Panc1 (cell line): ENCODE results near the gene WDFY3. TPM values are rescaled to one million over a fixed set of nuclear protein-coding genes. Genes with fewer than 3 reads are reported as not detected.

Source experiments
- ATAC-seq: fragments of 200-7000 bp; cut with Tn5 transposase; 2 replicates; pipeline ENCODE4 v1.9.1; 2020; ENCODE audit warnings: mild to moderate bottlenecking, moderate library complexity
- BruUV-seq: library from RNA; stranded (reverse); fragments of 400-500 nt; replicated peaks from 2 replicates; lab custom pipeline; 2021; lab: Mats Ljungman, UMichigan
- CTCF ChIA-PET: fragments of 300-600 bp; sonication (Branson Sonifier 250); formaldehyde crosslinking; loops from one replicate; lab custom pipeline; 2022; ENCODE audit warnings: antibody characterized with exemption; lab: Charles Lee
- POLR2A ChIA-PET: fragments of 300-600 bp; sonication (Branson Sonifier 250); formaldehyde crosslinking; loops from one replicate; lab custom pipeline; 2022; ENCODE audit warnings: antibody characterized with exemption; lab: Charles Lee
- DNase-seq: peaks from one replicate; pipeline ENCODE4 v3.0.0-alpha.2; 2010; ENCODE audit warnings: low read depth, low spot score
- H3K27ac ChIP-seq: 2 replicates; pipeline ENCODE4 v1.5.1; 2011; ENCODE audit warnings: mild to moderate bottlenecking, low read length, inconsistent platforms
- H3K27me3 ChIP-seq: fragments of 200-500 bp; sonication (Bioruptor generic); 2 replicates; pipeline ENCODE4 v1.6.0; 2014; ENCODE audit warnings: low read length, inconsistent platforms; ENCODE audit not compliant: control insufficient read depth, insufficient read depth
- H3K36me3 ChIP-seq: fragments of 200-500 bp; sonication (Bioruptor generic); 2 replicates; pipeline ENCODE4 v1.5.1; 2014; ENCODE audit warnings: inconsistent platforms, mild to moderate bottlenecking, low read length, moderate library complexity; ENCODE audit not compliant: control insufficient read depth, insufficient read depth
- H3K4me1 ChIP-seq: 2 replicates; pipeline ENCODE4 v1.5.1; 2011; ENCODE audit warnings: inconsistent platforms, mild to moderate bottlenecking, low read length, moderate library complexity; ENCODE audit not compliant: control insufficient read depth, insufficient read depth
- H3K4me3 ChIP-seq, 2 experiments: 2 replicates each; pipeline ENCODE4 v1.5.1; 2011 to 2012; ENCODE audit warnings: low read depth in 2 of 2, low read length in 2 of 2, mild to moderate bottlenecking in 2 of 2, inconsistent platforms in 1 of 2, moderate library complexity in 1 of 2
- H3K9me3 ChIP-seq: fragments of 200-500 bp; sonication (Bioruptor generic); 2 replicates; pipeline ENCODE4 v1.5.1; 2014; ENCODE audit warnings: low read depth, mild to moderate bottlenecking, inconsistent platforms, low read length, moderate library complexity; ENCODE audit not compliant: control insufficient read depth, insufficient read depth
- CTCF ChIP-seq: fragments of 450-650 bp; IDR thresholded peaks from 2 replicates; pipeline ENCODE4 v1.5.1; 2017; ENCODE audit warnings: mild to moderate bottlenecking
- POLR2AphosphoS5 ChIP-seq: IDR thresholded peaks from 2 replicates; pipeline ENCODE4 v1.6.1; 2012; ENCODE audit warnings: mild to moderate bottlenecking, low read depth, low read length, moderate library complexity
- REST ChIP-seq, 2 experiments: IDR thresholded peaks; 2 replicates each; pipeline ENCODE4 v1.6.1; 2011 to 2012; ENCODE audit warnings: low read depth in 2 of 2, control low read depth in 1 of 2, low read length in 1 of 2, mild to moderate bottlenecking in 1 of 2, moderate library complexity in 1 of 2; ENCODE audit not compliant: insufficient read depth in 1 of 2
- SIN3A ChIP-seq: IDR thresholded peaks from 2 replicates; pipeline ENCODE4 v1.6.1; 2012; ENCODE audit warnings: low read depth, mild to moderate bottlenecking, low read length, moderate library complexity, borderline replicate concordance; ENCODE audit not compliant: insufficient read depth
- TCF7L2 ChIP-seq: IDR thresholded peaks from 2 replicates; pipeline ENCODE4 v1.6.1; 2011; ENCODE audit warnings: mild to moderate bottlenecking, low read depth, low read length, inconsistent platforms
- in situ Hi-C: cut with HindIII; loops from 2 replicates; pipeline ENCODE4 v1.10.0; 2016; ENCODE audit warnings: low sequenced_read_pairs, low pct_unique_long_range_greater_than_20kb
- intact Hi-C: fragments of 100-400 bp; cut with micrococcal nuclease; formaldehyde crosslinking; loops from one replicate; pipeline ENCODE4 v1.10.0; 2022; ENCODE audit not compliant: unreplicated experiment
- total RNA-seq: library from RNA; stranded (reverse); gene quantifications from one replicate; pipeline ENCODE4 v1.2.1, GENCODE V29; 2021; ENCODE audit not compliant: unreplicated experiment

WDFY3 gene
- total RNA-seq, 1 experiment from 2014 or later: 47.8 TPM

- Histone ChIP-seq H3K4me3 (no peak overlapping the region), H3K4me1 (no peaks in the 10 kb centered on the region), H3K9me3 (no peaks in the 10 kb centered on the region), H3K27me3 (no peaks in the 10 kb centered on the region), H3K27ac (no peak overlapping the region), H3K36me3 (peaks cover 2% of the 10 kb centered on the region; the same call in 1 of the 2 replicates)
- peak; percentile 73 for DNase-seq
- intact Hi-C loops (no loop called here), in situ Hi-C loops (no loop called here)
- no TSS peak for BruUV-seq
- TF ChIP-seq CTCF: no peak
- TF ChIP-seq REST (IDR thresholded peaks at IDR 0.05; ENCODE audit: insufficient read depth in 1 of 2, low read depth in 2 of 2, low read length in 1 of 2): no peak
- no peak for TF ChIP-seq POLR2AphosphoS5
- no peak for TF ChIP-seq SIN3A
- no peak for TF ChIP-seq TCF7L2
- POLR2A ChIA-PET: no interaction called here
- CTCF ChIA-PET: no interaction called here
- ATAC-seq: peak; percentile 74; the same call in 1 of the 2 replicates
Observed at GRCh38 chr4:84814094-84814750, 152.3 kb downstream of the WDFY3 start.

GRCh38 chr4:84809946-84810345 is 156.5 kb downstream of the WDFY3 start:
- ChIA-PET CTCF (no interaction called here), POLR2A (interaction anchor here (0.7 kb wide), 1 partner anchor 17 kb away, joined by 4 read pairs; no protein-coding TSS in a partner anchor)
- TF ChIP-seq SIN3A (no peak), REST (IDR thresholded peaks at IDR 0.05; ENCODE audit: insufficient read depth in 1 of 2, low read depth in 2 of 2, low read length in 1 of 2) (no peak), CTCF (no peak), TCF7L2 (no peak), POLR2AphosphoS5 (no peak)
- H3K9me3 ChIP-seq: no peaks in the 10 kb centered on the region
- no peak overlapping the region for H3K27ac ChIP-seq
- ATAC-seq (no peak), DNase-seq (no peak)
- intact Hi-C loops (no loop called here), in situ Hi-C loops (no loop called here)
- no TSS peak for BruUV-seq
- H3K4me1 ChIP-seq: no peaks in the 10 kb centered on the region
- no peak overlapping the region for H3K4me3 ChIP-seq
- H3K27me3 ChIP-seq: no peaks in the 10 kb centered on the region
- H3K36me3 ChIP-seq: peaks cover 2% of the 10 kb centered on the region; the same call in 1 of the 2 replicates
